WTC11 (cell line): ENCODE measurements around the gene RPTOR. TPM values are rescaled to one million over a fixed set of nuclear protein-coding genes. Genes with fewer than 3 reads are reported as not detected.

Experiments
- ATAC-seq: fragments of 200-7000 bp; cut with Tn5 transposase; 2 replicates; pipeline ENCODE4 v1.10.0; 2021; ENCODE audit warnings: mild to moderate bottlenecking, moderate library complexity
- CTCF ChIA-PET: fragments of 300-600 bp; sonication (Branson Sonifier 250); formaldehyde crosslinking; loops from one replicate; lab custom pipeline; 2021; ENCODE audit warnings: antibody characterized with exemption; lab: Charles Lee
- POLR2A ChIA-PET: fragments of 350-600 bp; sonication (Branson Sonifier 250); formaldehyde crosslinking; loops from one replicate; lab custom pipeline; 2021; ENCODE audit warnings: antibody characterized with exemption; lab: Charles Lee
- DNase-seq: peaks from one replicate; pipeline ENCODE4 v3.0.0; 2021; ENCODE audit warnings: low spot score
- H3K27ac Mint-ChIP-seq: 2 replicates; pipeline ENCODE4 v1.8.0; 2021; ENCODE audit warnings: mixed read lengths
- H3K27me3 Mint-ChIP-seq: 2 replicates; pipeline ENCODE4 v1.8.0; 2021; ENCODE audit warnings: low read depth, mild to moderate bottlenecking, moderate library complexity, mixed read lengths
- H3K36me3 Mint-ChIP-seq: 2 replicates; pipeline ENCODE4 v1.8.0; 2021; ENCODE audit warnings: mixed read lengths
- H3K4me1 Mint-ChIP-seq: 2 replicates; pipeline ENCODE4 v1.8.0; 2022; ENCODE audit warnings: mixed read lengths
- H3K4me3 Mint-ChIP-seq: 2 replicates; pipeline ENCODE4 v1.8.0; 2021; ENCODE audit warnings: mild to moderate bottlenecking, moderate library complexity, mixed read lengths
- H3K9me3 Mint-ChIP-seq: 2 replicates; pipeline ENCODE4 v1.8.0; 2021; ENCODE audit warnings: mixed read lengths
- CREB1 ChIP-seq: sonication (generic); formaldehyde crosslinking; IDR thresholded peaks from 2 replicates; pipeline ENCODE4 v1.8.0; 2023; ENCODE audit warnings: mild to moderate bottlenecking, missing genetic modification reagents
- IRF2 ChIP-seq: sonication (generic); formaldehyde crosslinking; IDR thresholded peaks from 2 replicates; pipeline ENCODE4 v1.8.0; 2022; ENCODE audit warnings: low read depth, missing genetic modification reagents, borderline replicate concordance
- NR1H2 ChIP-seq: sonication (generic); formaldehyde crosslinking; IDR thresholded peaks from 2 replicates; pipeline ENCODE4 v1.9.0; 2021; ENCODE audit warnings: mild to moderate bottlenecking, moderate library complexity, missing genetic modification reagents
- OVOL2 ChIP-seq: fragments of 250-450 bp; sonication (Bioruptor Pico); IDR thresholded peaks from 2 replicates; pipeline ENCODE4 v1.9.0; 2021; ENCODE audit warnings: mild to moderate bottlenecking, borderline replicate concordance
- TP53 ChIP-seq: sonication (generic); formaldehyde crosslinking; IDR thresholded peaks from 2 replicates; pipeline ENCODE4 v1.8.1; 2023; ENCODE audit warnings: mild to moderate bottlenecking, missing genetic modification reagents
- ZBTB21 ChIP-seq: sonication (generic); formaldehyde crosslinking; IDR thresholded peaks from 2 replicates; pipeline ENCODE4 v1.8.1; 2023; ENCODE audit warnings: mild to moderate bottlenecking, missing genetic modification reagents, borderline replicate concordance
- ZNF219 ChIP-seq: sonication (generic); formaldehyde crosslinking; IDR thresholded peaks from 2 replicates; pipeline ENCODE4 v1.8.0; 2023; ENCODE audit warnings: missing genetic modification reagents, mild to moderate bottlenecking, borderline replicate concordance
- ZNF671 ChIP-seq: fragments of 250-450 bp; sonication (Bioruptor Pico); IDR thresholded peaks from 2 replicates; pipeline ENCODE4 v1.8.0; 2021; ENCODE audit warnings: mild to moderate bottlenecking
- total RNA-seq: library from RNA; stranded (reverse); gene quantifications from 3 replicates; pipeline ENCODE4 v1.2.3, GENCODE V29; 2021
- TF ChIP-seq, protein P1 (sequence below): sonication (generic); formaldehyde crosslinking; IDR thresholded peaks from 2 replicates; pipeline ENCODE4 v1.8.1; 2022; ENCODE audit warnings: low read depth, mild to moderate bottlenecking, moderate library complexity, missing genetic modification reagents, borderline replicate concordance
- TF ChIP-seq, protein P2 (sequence below): sonication (generic); formaldehyde crosslinking; IDR thresholded peaks from 2 replicates; pipeline ENCODE4 v1.8.1; 2023; ENCODE audit warnings: mild to moderate bottlenecking, moderate library complexity, missing genetic modification reagents
- TF ChIP-seq, protein P3 (sequence below): sonication (generic); formaldehyde crosslinking; IDR thresholded peaks from 2 replicates; pipeline ENCODE4 v1.8.1; 2023; ENCODE audit warnings: mild to moderate bottlenecking, missing genetic modification reagents, borderline replicate concordance
- TF ChIP-seq, protein P4 (sequence below): sonication (generic); formaldehyde crosslinking; IDR thresholded peaks from 2 replicates; pipeline ENCODE4 v1.8.0; 2022; ENCODE audit warnings: missing genetic modification reagents
- TF ChIP-seq, protein P5 (sequence below): sonication (generic); formaldehyde crosslinking; IDR thresholded peaks from 2 replicates; pipeline ENCODE4 v1.8.0; 2023; ENCODE audit warnings: missing genetic modification reagents, mild to moderate bottlenecking, borderline replicate concordance

RPTOR gene
- total RNA-seq, 1 experiment from 2014 or later, result 41.0 TPM

DNA sequence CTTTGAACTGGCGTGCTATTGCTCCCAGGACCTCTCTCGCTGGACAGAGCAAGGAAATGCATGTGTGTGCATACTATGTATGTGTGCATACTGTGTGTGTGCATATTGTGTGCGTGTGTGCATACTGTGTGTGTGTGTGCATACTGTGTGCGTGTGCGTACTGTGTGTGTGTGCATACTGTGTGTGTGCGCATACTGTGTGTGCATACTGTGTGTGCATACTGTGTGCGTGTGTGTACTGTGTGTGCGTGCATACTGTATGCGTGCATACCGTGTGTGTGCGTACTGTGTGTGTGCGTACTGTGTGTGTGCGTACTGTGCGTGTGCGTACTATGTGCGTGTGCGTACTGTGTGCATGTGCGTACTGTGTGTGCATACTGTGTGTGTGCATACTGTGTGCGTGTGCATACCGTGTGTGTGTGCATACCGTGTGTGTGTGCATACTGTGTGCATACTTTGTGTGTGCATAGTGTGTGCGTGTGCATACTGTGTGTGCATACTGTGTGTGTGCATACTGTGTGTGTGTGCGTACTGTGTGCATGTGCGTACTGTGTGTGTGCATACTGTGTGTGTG is 89.4 kb downstream of the RPTOR start:
- Mint-ChIP-seq H3K36me3 (no peaks in the 10 kb centered on the region), H3K27me3 (no peaks in the 10 kb centered on the region), H3K9me3 (no peaks in the 10 kb centered on the region), H3K4me1 (peaks cover 19% of the 10 kb centered on the region), H3K27ac (no peak overlapping the region), H3K4me3 (no peak overlapping the region)
- DNase-seq (no peak), ATAC-seq (no peak)
- ChIA-PET CTCF (interaction anchor here (2.3 to 2.7 kb wide), 2 partner anchors 16 to 265 kb away, joined by 7 to 13 read pairs; no protein-coding TSS in a partner anchor), POLR2A (no interaction called here)
- TF ChIP-seq OVOL2 (CRISPR knock-in tag) (no peak), ZBTB21 (CRISPR knock-in tag) (peak; percentile 56; the same call in 1 of the 2 replicates)

DNA sequence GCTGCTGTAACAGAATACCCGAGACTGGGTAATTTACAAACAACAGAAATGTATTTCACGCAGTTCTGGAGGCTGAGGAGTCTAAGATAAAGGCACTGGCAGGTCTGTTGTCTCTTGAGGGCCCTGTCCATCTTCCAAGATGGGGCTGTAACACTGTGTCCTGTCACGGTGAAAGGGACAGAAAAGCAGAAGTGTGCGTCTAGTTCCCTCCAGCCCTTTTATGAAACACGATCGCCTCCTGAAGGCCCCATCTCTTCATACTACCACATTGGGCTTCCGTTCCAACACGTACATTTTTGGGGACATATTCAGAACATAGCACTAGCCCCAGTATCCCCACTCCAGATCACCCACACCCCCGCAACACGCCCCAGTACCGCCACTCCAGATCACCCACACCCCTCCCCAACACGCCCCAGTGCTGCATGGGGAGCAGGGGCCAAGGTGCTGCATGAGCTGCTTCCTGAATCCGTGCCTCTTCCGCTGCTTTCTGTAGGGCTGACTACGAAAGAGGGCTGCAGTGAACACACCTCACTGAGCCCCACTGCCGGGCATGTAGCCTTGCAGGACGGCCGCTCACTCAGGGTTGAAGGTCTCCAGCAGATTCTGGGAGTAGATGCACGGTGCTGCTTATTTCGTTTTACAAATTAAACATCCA is 91.9 kb downstream of the RPTOR start:
- Mint-ChIP-seq H3K27ac (peak overlapping the region; percentile 31), H3K4me3 (no peak overlapping the region), H3K27me3 (no peaks in the 10 kb centered on the region), H3K4me1 (peaks cover 21% of the 10 kb centered on the region), H3K9me3 (no peaks in the 10 kb centered on the region), H3K36me3 (no peaks in the 10 kb centered on the region)
- TF ChIP-seq ZNF671 (no peak), CREB1 (CRISPR knock-in tag) (no peak), ZNF219 (CRISPR knock-in tag) (0 out of 2 replicates have a peak, but pooled peaks have one; percentile 19)
- ChIA-PET POLR2A (no interaction called here), CTCF (interaction anchor here (4.9 kb wide), 1 partner anchor 14 kb away, joined by 34 read pairs; no protein-coding TSS in a partner anchor)
- ATAC-seq (no peak), DNase-seq (no peak)

DNA sequence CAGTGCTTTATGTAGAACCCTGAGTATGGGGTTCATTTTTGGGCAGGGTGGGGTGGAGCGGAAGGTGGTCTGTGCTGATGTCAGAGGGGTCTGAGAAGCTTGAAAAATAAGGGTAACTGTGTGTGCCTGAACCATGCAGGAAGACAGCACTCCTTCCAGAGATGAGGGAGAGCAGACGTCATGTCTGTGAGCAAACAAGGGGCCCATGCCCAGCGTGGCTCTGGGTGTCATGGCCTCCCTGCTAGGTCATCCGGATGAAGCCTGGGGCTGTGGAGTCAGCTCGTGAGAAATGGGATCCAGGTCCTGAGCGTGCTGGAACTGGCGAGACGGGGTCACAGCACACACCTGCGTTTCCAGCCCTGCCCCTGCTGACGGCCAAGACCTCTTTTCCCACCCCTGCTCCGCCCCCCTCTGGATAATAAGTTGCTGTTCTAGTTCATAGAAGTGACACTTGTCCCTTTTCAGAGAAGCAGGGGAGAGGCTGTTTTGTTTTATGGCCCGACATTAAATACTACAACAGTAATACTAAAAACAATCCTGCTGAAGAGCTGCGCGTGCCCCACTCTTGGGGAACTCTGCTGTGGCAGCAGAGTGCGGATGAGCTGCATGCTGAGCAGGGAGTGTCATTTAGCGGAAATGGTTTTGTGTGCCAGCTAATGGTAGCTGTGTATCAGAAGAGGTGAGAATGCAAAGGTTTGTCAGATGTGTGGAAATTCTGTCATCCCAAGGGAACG is 92.6 kb downstream of the RPTOR start:
- peak overlapping the region; percentile 47 for H3K27ac Mint-ChIP-seq
- POLR2A ChIA-PET, result no interaction called here
- H3K27me3 Mint-ChIP-seq, result no peaks in the 10 kb centered on the region
- H3K4me1 Mint-ChIP-seq, result peaks cover 16% of the 10 kb centered on the region
- no peak for ATAC-seq
- CTCF ChIA-PET, result interaction anchor here (0.8 to 4.9 kb wide), 2 partner anchors 13 to 210 kb away, joined by 4 to 34 read pairs; no protein-coding TSS in a partner anchor
- no peaks in the 10 kb centered on the region for H3K9me3 Mint-ChIP-seq
- H3K36me3 Mint-ChIP-seq, result no peaks in the 10 kb centered on the region
- H3K4me3 Mint-ChIP-seq, result no peak overlapping the region
- no peak for DNase-seq
- TF ChIP-seq, protein P1, sequence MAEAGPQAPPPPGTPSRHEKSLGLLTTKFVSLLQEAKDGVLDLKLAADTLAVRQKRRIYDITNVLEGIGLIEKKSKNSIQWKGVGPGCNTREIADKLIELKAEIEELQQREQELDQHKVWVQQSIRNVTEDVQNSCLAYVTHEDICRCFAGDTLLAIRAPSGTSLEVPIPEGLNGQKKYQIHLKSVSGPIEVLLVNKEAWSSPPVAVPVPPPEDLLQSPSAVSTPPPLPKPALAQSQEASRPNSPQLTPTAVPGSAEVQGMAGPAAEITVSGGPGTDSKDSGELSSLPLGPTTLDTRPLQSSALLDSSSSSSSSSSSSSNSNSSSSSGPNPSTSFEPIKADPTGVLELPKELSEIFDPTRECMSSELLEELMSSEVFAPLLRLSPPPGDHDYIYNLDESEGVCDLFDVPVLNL (CRISPR knock-in tag), result no peak
- TF ChIP-seq, protein P2, sequence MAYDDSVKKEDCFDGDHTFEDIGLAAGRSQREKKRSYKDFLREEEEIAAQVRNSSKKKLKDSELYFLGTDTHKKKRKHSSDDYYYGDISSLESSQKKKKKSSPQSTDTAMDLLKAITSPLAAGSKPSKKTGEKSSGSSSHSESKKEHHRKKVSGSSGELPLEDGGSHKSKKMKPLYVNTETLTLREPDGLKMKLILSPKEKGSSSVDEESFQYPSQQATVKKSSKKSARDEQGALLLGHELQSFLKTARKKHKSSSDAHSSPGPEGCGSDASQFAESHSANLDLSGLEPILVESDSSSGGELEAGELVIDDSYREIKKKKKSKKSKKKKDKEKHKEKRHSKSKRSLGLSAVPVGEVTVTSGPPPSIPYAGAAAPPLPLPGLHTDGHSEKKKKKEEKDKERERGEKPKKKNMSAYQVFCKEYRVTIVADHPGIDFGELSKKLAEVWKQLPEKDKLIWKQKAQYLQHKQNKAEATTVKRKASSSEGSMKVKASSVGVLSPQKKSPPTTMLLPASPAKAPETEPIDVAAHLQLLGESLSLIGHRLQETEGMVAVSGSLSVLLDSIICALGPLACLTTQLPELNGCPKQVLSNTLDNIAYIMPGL, result no peak
- TF ChIP-seq NR1H2 (CRISPR knock-in tag), result no peak
- no peak for TF ChIP-seq TP53 (CRISPR knock-in tag)
- TF ChIP-seq, protein P3, sequence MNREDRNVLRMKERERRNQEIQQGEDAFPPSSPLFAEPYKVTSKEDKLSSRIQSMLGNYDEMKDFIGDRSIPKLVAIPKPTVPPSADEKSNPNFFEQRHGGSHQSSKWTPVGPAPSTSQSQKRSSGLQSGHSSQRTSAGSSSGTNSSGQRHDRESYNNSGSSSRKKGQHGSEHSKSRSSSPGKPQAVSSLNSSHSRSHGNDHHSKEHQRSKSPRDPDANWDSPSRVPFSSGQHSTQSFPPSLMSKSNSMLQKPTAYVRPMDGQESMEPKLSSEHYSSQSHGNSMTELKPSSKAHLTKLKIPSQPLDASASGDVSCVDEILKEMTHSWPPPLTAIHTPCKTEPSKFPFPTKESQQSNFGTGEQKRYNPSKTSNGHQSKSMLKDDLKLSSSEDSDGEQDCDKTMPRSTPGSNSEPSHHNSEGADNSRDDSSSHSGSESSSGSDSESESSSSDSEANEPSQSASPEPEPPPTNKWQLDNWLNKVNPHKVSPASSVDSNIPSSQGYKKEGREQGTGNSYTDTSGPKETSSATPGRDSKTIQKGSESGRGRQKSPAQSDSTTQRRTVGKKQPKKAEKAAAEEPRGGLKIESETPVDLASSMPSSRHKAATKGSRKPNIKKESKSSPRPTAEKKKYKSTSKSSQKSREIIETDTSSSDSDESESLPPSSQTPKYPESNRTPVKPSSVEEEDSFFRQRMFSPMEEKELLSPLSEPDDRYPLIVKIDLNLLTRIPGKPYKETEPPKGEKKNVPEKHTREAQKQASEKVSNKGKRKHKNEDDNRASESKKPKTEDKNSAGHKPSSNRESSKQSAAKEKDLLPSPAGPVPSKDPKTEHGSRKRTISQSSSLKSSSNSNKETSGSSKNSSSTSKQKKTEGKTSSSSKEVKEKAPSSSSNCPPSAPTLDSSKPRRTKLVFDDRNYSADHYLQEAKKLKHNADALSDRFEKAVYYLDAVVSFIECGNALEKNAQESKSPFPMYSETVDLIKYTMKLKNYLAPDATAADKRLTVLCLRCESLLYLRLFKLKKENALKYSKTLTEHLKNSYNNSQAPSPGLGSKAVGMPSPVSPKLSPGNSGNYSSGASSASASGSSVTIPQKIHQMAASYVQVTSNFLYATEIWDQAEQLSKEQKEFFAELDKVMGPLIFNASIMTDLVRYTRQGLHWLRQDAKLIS (CRISPR knock-in tag), result no peak
- TF ChIP-seq IRF2, result no peak
- TF ChIP-seq, protein P4, sequence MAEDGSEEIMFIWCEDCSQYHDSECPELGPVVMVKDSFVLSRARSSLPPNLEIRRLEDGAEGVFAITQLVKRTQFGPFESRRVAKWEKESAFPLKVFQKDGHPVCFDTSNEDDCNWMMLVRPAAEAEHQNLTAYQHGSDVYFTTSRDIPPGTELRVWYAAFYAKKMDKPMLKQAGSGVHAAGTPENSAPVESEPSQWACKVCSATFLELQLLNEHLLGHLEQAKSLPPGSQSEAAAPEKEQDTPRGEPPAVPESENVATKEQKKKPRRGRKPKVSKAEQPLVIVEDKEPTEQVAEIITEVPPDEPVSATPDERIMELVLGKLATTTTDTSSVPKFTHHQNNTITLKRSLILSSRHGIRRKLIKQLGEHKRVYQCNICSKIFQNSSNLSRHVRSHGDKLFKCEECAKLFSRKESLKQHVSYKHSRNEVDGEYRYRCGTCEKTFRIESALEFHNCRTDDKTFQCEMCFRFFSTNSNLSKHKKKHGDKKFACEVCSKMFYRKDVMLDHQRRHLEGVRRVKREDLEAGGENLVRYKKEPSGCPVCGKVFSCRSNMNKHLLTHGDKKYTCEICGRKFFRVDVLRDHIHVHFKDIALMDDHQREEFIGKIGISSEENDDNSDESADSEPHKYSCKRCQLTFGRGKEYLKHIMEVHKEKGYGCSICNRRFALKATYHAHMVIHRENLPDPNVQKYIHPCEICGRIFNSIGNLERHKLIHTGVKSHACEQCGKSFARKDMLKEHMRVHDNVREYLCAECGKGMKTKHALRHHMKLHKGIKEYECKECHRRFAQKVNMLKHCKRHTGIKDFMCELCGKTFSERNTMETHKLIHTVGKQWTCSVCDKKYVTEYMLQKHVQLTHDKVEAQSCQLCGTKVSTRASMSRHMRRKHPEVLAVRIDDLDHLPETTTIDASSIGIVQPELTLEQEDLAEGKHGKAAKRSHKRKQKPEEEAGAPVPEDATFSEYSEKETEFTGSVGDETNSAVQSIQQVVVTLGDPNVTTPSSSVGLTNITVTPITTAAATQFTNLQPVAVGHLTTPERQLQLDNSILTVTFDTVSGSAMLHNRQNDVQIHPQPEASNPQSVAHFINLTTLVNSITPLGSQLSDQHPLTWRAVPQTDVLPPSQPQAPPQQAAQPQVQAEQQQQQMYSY (CRISPR knock-in tag), result no peak
- TF ChIP-seq, protein P5, sequence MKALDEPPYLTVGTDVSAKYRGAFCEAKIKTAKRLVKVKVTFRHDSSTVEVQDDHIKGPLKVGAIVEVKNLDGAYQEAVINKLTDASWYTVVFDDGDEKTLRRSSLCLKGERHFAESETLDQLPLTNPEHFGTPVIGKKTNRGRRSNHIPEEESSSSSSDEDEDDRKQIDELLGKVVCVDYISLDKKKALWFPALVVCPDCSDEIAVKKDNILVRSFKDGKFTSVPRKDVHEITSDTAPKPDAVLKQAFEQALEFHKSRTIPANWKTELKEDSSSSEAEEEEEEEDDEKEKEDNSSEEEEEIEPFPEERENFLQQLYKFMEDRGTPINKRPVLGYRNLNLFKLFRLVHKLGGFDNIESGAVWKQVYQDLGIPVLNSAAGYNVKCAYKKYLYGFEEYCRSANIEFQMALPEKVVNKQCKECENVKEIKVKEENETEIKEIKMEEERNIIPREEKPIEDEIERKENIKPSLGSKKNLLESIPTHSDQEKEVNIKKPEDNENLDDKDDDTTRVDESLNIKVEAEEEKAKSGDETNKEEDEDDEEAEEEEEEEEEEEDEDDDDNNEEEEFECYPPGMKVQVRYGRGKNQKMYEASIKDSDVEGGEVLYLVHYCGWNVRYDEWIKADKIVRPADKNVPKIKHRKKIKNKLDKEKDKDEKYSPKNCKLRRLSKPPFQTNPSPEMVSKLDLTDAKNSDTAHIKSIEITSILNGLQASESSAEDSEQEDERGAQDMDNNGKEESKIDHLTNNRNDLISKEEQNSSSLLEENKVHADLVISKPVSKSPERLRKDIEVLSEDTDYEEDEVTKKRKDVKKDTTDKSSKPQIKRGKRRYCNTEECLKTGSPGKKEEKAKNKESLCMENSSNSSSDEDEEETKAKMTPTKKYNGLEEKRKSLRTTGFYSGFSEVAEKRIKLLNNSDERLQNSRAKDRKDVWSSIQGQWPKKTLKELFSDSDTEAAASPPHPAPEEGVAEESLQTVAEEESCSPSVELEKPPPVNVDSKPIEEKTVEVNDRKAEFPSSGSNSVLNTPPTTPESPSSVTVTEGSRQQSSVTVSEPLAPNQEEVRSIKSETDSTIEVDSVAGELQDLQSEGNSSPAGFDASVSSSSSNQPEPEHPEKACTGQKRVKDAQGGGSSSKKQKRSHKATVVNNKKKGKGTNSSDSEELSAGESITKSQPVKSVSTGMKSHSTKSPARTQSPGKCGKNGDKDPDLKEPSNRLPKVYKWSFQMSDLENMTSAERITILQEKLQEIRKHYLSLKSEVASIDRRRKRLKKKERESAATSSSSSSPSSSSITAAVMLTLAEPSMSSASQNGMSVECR, result no peak
- no peak for TF ChIP-seq ZNF219 (CRISPR knock-in tag)
